HEK293 (cell line): ENCODE results near the gene IFI30.

ENCODE experiments used
- ATF2 ChIP-seq: fragments of 450-650 bp; formaldehyde crosslinking; IDR thresholded peaks from 2 replicates; pipeline ENCODE4 v1.5.1; 2016; ENCODE audit warnings: missing biosample characterization, missing genetic modification characterization, low read depth
- BCL11A ChIP-seq: fragments of 450-650 bp; formaldehyde crosslinking; IDR thresholded peaks from 2 replicates; pipeline ENCODE4 v1.5.1; 2016; ENCODE audit warnings: low read depth, missing biosample characterization, missing genetic modification characterization
- INSM2 ChIP-seq: fragments of 450-650 bp; formaldehyde crosslinking; IDR thresholded peaks from 2 replicates; pipeline ENCODE4 v1.5.1; 2016; ENCODE audit warnings: missing biosample characterization, missing genetic modification characterization
- MEIS1 ChIP-seq: sonication (generic); formaldehyde crosslinking; IDR thresholded peaks from 2 replicates; pipeline ENCODE4 v1.8.1; 2022; ENCODE audit warnings: missing genetic modification reagents, mild to moderate bottlenecking, borderline replicate concordance
- MZF1 ChIP-seq: fragments of 450-650 bp; formaldehyde crosslinking; IDR thresholded peaks from 2 replicates; pipeline ENCODE4 v1.5.1; 2017; ENCODE audit warnings: missing biosample characterization, missing genetic modification characterization, borderline replicate concordance
- PRDM1 ChIP-seq: fragments of 450-650 bp; formaldehyde crosslinking; IDR thresholded peaks from 2 replicates; pipeline ENCODE4; 2016; ENCODE audit warnings: missing biosample characterization, missing genetic modification characterization
- WT1 ChIP-seq: fragments of 450-650 bp; formaldehyde crosslinking; IDR thresholded peaks from 2 replicates; pipeline ENCODE4 v1.5.1; 2016; ENCODE audit warnings: missing biosample characterization, missing genetic modification characterization
- ZBTB20 ChIP-seq: fragments of 450-650 bp; formaldehyde crosslinking; IDR thresholded peaks from 2 replicates; pipeline ENCODE4 v1.5.1; 2016; ENCODE audit warnings: missing biosample characterization, missing genetic modification characterization
- ZBTB6 ChIP-seq: fragments of 450-650 bp; formaldehyde crosslinking; IDR thresholded peaks from 2 replicates; pipeline ENCODE4 v1.5.1; 2017; ENCODE audit warnings: missing biosample characterization, missing genetic modification characterization
- ZBTB8A ChIP-seq: fragments of 450-650 bp; formaldehyde crosslinking; IDR thresholded peaks from 2 replicates; pipeline ENCODE4 v1.5.1; 2016; ENCODE audit warnings: missing biosample characterization, missing genetic modification characterization
- ZEB2 ChIP-seq: fragments of 450-650 bp; formaldehyde crosslinking; IDR thresholded peaks from 2 replicates; pipeline ENCODE4 v1.5.1; 2016; ENCODE audit warnings: missing biosample characterization, missing genetic modification characterization
- ZFP37 ChIP-seq: fragments of 450-650 bp; formaldehyde crosslinking; IDR thresholded peaks from 2 replicates; pipeline ENCODE4 v1.5.1; 2016; ENCODE audit warnings: missing biosample characterization, missing genetic modification characterization
- ZNF157 ChIP-seq: fragments of 450-650 bp; formaldehyde crosslinking; IDR thresholded peaks from 2 replicates; pipeline ENCODE4 v1.5.1; 2016; ENCODE audit warnings: missing biosample characterization, missing genetic modification characterization
- ZNF202 ChIP-seq: fragments of 450-650 bp; formaldehyde crosslinking; IDR thresholded peaks from 2 replicates; pipeline ENCODE4 v1.5.1; 2016; ENCODE audit warnings: missing biosample characterization, missing genetic modification characterization, borderline replicate concordance
- ZNF23 ChIP-seq: fragments of 450-650 bp; formaldehyde crosslinking; IDR thresholded peaks from 2 replicates; pipeline ENCODE4 v1.5.1; 2016; ENCODE audit warnings: missing biosample characterization, missing genetic modification characterization, borderline replicate concordance
- ZNF266 ChIP-seq: fragments of 450-650 bp; formaldehyde crosslinking; IDR thresholded peaks from 2 replicates; pipeline ENCODE4 v1.5.1; 2016; ENCODE audit warnings: missing biosample characterization, missing genetic modification characterization, low read depth
- ZNF280C ChIP-seq: fragments of 450-650 bp; formaldehyde crosslinking; IDR thresholded peaks from 2 replicates; pipeline ENCODE4 v1.5.1; 2016; ENCODE audit warnings: missing biosample characterization, missing genetic modification characterization
- ZNF335 ChIP-seq: fragments of 450-650 bp; formaldehyde crosslinking; conservative IDR thresholded peaks from 2 replicates; pipeline ENCODE4 v1.5.1; 2016; ENCODE audit warnings: missing biosample characterization, missing genetic modification characterization
- ZNF341 ChIP-seq: fragments of 450-650 bp; formaldehyde crosslinking; IDR thresholded peaks from 2 replicates; pipeline ENCODE4; 2016; ENCODE audit warnings: low read depth, missing biosample characterization, missing genetic modification characterization
- ZNF362 ChIP-seq: fragments of 450-650 bp; formaldehyde crosslinking; IDR thresholded peaks from 2 replicates; pipeline ENCODE4 v1.5.1; 2016; ENCODE audit warnings: missing biosample characterization, missing genetic modification characterization
- ZNF488 ChIP-seq: fragments of 450-650 bp; formaldehyde crosslinking; IDR thresholded peaks from 2 replicates; pipeline ENCODE4 v1.5.1; 2016; ENCODE audit warnings: missing biosample characterization, missing genetic modification characterization
- ZNF561 ChIP-seq: fragments of 450-650 bp; IDR thresholded peaks from 2 replicates; pipeline ENCODE4 v1.5.1; 2018; ENCODE audit warnings: missing biosample characterization, missing genetic modification characterization, borderline replicate concordance
- ZNF629 ChIP-seq: fragments of 450-650 bp; formaldehyde crosslinking; IDR thresholded peaks from 2 replicates; pipeline ENCODE4 v1.5.1; 2017; ENCODE audit warnings: missing biosample characterization, missing genetic modification characterization
- ZNF670 ChIP-seq: fragments of 450-650 bp; formaldehyde crosslinking; IDR thresholded peaks from 2 replicates; pipeline ENCODE4 v1.5.1; 2016; ENCODE audit warnings: missing biosample characterization, missing genetic modification characterization, low read depth
- ZNF76 ChIP-seq: fragments of 450-650 bp; formaldehyde crosslinking; IDR thresholded peaks from 2 replicates; pipeline ENCODE4; 2016; ENCODE audit warnings: low read depth, missing biosample characterization, missing genetic modification characterization, borderline replicate concordance
- ZNF768 ChIP-seq: fragments of 450-650 bp; formaldehyde crosslinking; IDR thresholded peaks from 2 replicates; pipeline ENCODE4 v1.5.1; 2018; ENCODE audit warnings: missing biosample characterization, mild to moderate bottlenecking, missing genetic modification characterization
- ZSCAN18 ChIP-seq: fragments of 450-650 bp; formaldehyde crosslinking; IDR thresholded peaks from 2 replicates; pipeline ENCODE4 v1.5.1; 2016; ENCODE audit warnings: missing biosample characterization, missing genetic modification characterization
- ZSCAN30 ChIP-seq: fragments of 450-650 bp; IDR thresholded peaks from 2 replicates; pipeline ENCODE4 v1.5.1; 2018; ENCODE audit warnings: missing biosample characterization, mild to moderate bottlenecking, missing genetic modification characterization, moderate library complexity

IFI30 gene

GRCh38 chr19:18157465-18158063, 16.0 kb upstream of the IFI30 start (continued):
- TF ChIP-seq ZSCAN18 (tag by site-specific recombination) (0 out of 2 replicates have a peak, but pooled peaks have one; percentile 35), ZNF202 (no peak), ZNF280C (tag by site-specific recombination) (no peak), ZNF23 (no peak), ZNF341 (tag by site-specific recombination) (peak; percentile 44), PRDM1 (tag by site-specific recombination) (peak; percentile 82), ZBTB6 (tag by site-specific recombination) (no peak), ZNF157 (tag by site-specific recombination) (no peak), ZNF335 (tag by site-specific recombination) (peak; percentile 97), ZNF76 (tag by site-specific recombination) (peak; percentile 78), ZNF561 (tag by site-specific recombination) (0 out of 2 replicates have a peak, but pooled peaks have one; percentile 27), ZNF768 (peak; percentile 45; the same call in 1 of the 2 replicates), INSM2 (tag by site-specific recombination) (no peak), ZFP37 (tag by site-specific recombination) (0 out of 2 replicates have a peak, but pooled peaks have one; percentile 8), ZNF488 (tag by site-specific recombination) (no peak), ATF2 (tag by site-specific recombination) (0 out of 2 replicates have a peak, but pooled peaks have one; percentile 2), ZNF629 (tag by site-specific recombination) (no peak; the same call in 1 of the 2 replicates), WT1 (no peak), ZNF266 (tag by site-specific recombination) (no peak), BCL11A (tag by site-specific recombination) (0 out of 2 replicates have a peak, but pooled peaks have one; percentile 19), ZSCAN30 (tag by site-specific recombination) (0 out of 2 replicates have a peak, but pooled peaks have one; percentile 24), MZF1 (tag by site-specific recombination) (0 out of 2 replicates have a peak, but pooled peaks have one; percentile 22), ZEB2 (tag by site-specific recombination) (peak; percentile 92), ZBTB8A (no peak), ZNF670 (no peak), ZNF362 (tag by site-specific recombination) (peak; percentile 95), ZBTB20 (tag by site-specific recombination) (peak; percentile 85), MEIS1 (CRISPR knock-in tag) (no peak)
